Endothelial cell of hepatic sinusoid (primary cell): ENCODE measurements around the gene TPPP3.
"Not testable (repeated sequence)": the region's sequence is repeated elsewhere in the genome, so short reads cannot be mapped to it uniquely, and the experiment has no call there.

Experiments
- in situ Hi-C: cut with HindIII; loops from 2 replicates; pipeline ENCODE4 v1.10.0; 2017; ENCODE audit warnings: low sequenced_read_pairs

TPPP3 gene

GRCh38 chr16:67426950-67427349 is 33.7 kb upstream of the TPPP3 start:
- in situ Hi-C loops: no loop called here

- in situ Hi-C loops: no loop called here
These were observed 32.7 kb upstream of the TPPP3 start for GRCh38 chr16:67426022-67426421.

- in situ Hi-C loops: no loop called here
These were observed 32.3 kb upstream of the TPPP3 start for GRCh38 chr16:67425580-67425979.

- in situ Hi-C loops: no loop called here
These were observed 31.8 kb upstream of the TPPP3 start for GRCh38 chr16:67425061-67425460.

GRCh38 chr16:67424261-67424615 is 30.9 kb upstream of the TPPP3 start:
- in situ Hi-C loops: no loop called here

GRCh38 chr16:67423611-67424260 is 30.4 kb upstream of the TPPP3 start:
- in situ Hi-C loops: no loop called here

GRCh38 chr16:67423015-67423414 is 29.7 kb upstream of the TPPP3 start:
- in situ Hi-C loops: no loop called here

GRCh38 chr16:67421030-67421429 is 27.7 kb upstream of the TPPP3 start:
- in situ Hi-C loops: no loop called here

- in situ Hi-C loops: no loop called here
These were observed 26.6 kb upstream of the TPPP3 start for GRCh38 chr16:67419931-67420330.

- in situ Hi-C loops: no loop called here
These were observed 26.2 kb upstream of the TPPP3 start for GRCh38 chr16:67419502-67419901.

GRCh38 chr16:67417333-67418061 is 24.2 kb upstream of the TPPP3 start:
- in situ Hi-C loops: no loop called here

- in situ Hi-C loops: no loop called here
These were observed 22.8 kb upstream of the TPPP3 start, which contains the start of gene ZDHHC1 for GRCh38 chr16:67415872-67416793. ZDHHC1 (minus strand) TSS chr16:67416477; CDS start chr16:67407775, 8,702 bp downstream.

GRCh38 chr16:67415421-67415820 is 22.1 kb upstream of the TPPP3 start:
- in situ Hi-C loops: not testable (repeated sequence)

- in situ Hi-C loops: no loop called here
These were observed 20.9 kb upstream of the TPPP3 start for GRCh38 chr16:67413978-67414911.

- in situ Hi-C loops: no loop called here
These were observed 19.0 kb upstream of the TPPP3 start for GRCh38 chr16:67412294-67412693.

- in situ Hi-C loops: no loop called here
These were observed 18.0 kb upstream of the TPPP3 start for GRCh38 chr16:67411339-67411738.

GRCh38 chr16:67409631-67410030 is 16.3 kb upstream of the TPPP3 start:
- in situ Hi-C loops: loop anchor here (5.0 kb wide), 2 partner anchors 38 to 102 kb away; no protein-coding TSS in a partner anchor

GRCh38 chr16:67407788-67408452 is 14.6 kb upstream of the TPPP3 start:
- in situ Hi-C loops: loop anchor here (5.0 kb wide), 2 partner anchors 39 to 101 kb away; no protein-coding TSS in a partner anchor

GRCh38 chr16:67407176-67407787 is 14.0 kb upstream of the TPPP3 start:
- in situ Hi-C loops: loop anchor here (5.0 kb wide), 2 partner anchors 40 to 100 kb away; no protein-coding TSS in a partner anchor
